ELR (cell line): ENCODE results near the gene ADAM11.

Source experiments
- DNase-seq: peaks from one replicate; pipeline ENCODE4 v3.0.0-alpha.2; 2015; ENCODE audit warnings: low read depth

The ADAM11 gene

GRCh38 chr17:44757045-44757917 lies 1.5 kb upstream of the ADAM11 start:
- DNase-seq: no peak

- no peak for DNase-seq
Observed at GRCh38 chr17:44757918-44758413, 822 bp upstream of the ADAM11 start.

GRCh38 chr17:44759086-44759915 lies 513 bp downstream of the ADAM11 start:
- DNase-seq: peak; percentile 32

GRCh38 chr17:44759916-44760243 lies 1.1 kb downstream of the ADAM11 start:
- DNase-seq: no peak

GRCh38 chr17:44760474-44761308 lies 1.9 kb downstream of the ADAM11 start:
- DNase-seq: no peak

- peak; percentile 35 for DNase-seq
Observed at GRCh38 chr17:44761932-44762810, 3.4 kb downstream of the ADAM11 start.

- DNase-seq: no peak
Observed at GRCh38 chr17:44763170-44763569, 4.4 kb downstream of the ADAM11 start.

- DNase-seq: no peak
Observed at GRCh38 chr17:44765965-44766364, 7.2 kb downstream of the ADAM11 start.

GRCh38 chr17:44766409-44767038 lies 7.7 kb downstream of the ADAM11 start:
- no peak for DNase-seq

GRCh38 chr17:44767493-44767892 lies 8.7 kb downstream of the ADAM11 start:
- DNase-seq: no peak

- DNase-seq: no peak
Observed at GRCh38 chr17:44768505-44769142, 9.8 kb downstream of the ADAM11 start.

GRCh38 chr17:44769230-44769629 lies 10.4 kb downstream of the ADAM11 start:
- DNase-seq: no peak

- DNase-seq: no peak
Observed at GRCh38 chr17:44769647-44770084, 10.9 kb downstream of the ADAM11 start.

- DNase-seq: no peak
Observed at GRCh38 chr17:44770166-44770925, 11.6 kb downstream of the ADAM11 start.

- no peak for DNase-seq
Observed at GRCh38 chr17:44772308-44773045, 13.7 kb downstream of the ADAM11 start.

- no peak for DNase-seq
Observed at GRCh38 chr17:44773140-44773539, 14.4 kb downstream of the ADAM11 start.

GRCh38 chr17:44774271-44775135 lies 15.7 kb downstream of the ADAM11 start:
- peak; percentile 92 for DNase-seq
